WTC11 (cell line): ENCODE results near the gene CCK.

ENCODE experiments used
- AFF4 ChIP-seq: sonication (generic); formaldehyde crosslinking; IDR thresholded peaks from 2 replicates; pipeline ENCODE4 v1.8.1; 2023; ENCODE audit warnings: mild to moderate bottlenecking, missing genetic modification reagents, borderline replicate concordance
- CTCF ChIP-seq: fragments of 200-600 bp; IDR thresholded peaks from 2 replicates; pipeline ENCODE4 v1.8.0; 2022; ENCODE audit warnings: antibody characterized with exemption
- FOXP1 ChIP-seq: sonication (generic); formaldehyde crosslinking; IDR thresholded peaks from 2 replicates; pipeline ENCODE4 v1.8.0; 2022; ENCODE audit warnings: missing genetic modification reagents, mild to moderate bottlenecking, moderate library complexity, borderline replicate concordance
- KAT7 ChIP-seq: sonication (generic); formaldehyde crosslinking; IDR thresholded peaks from 2 replicates; pipeline ENCODE4 v1.8.1; 2023; ENCODE audit warnings: missing genetic modification reagents, mild to moderate bottlenecking, borderline replicate concordance
- MAX ChIP-seq: sonication (generic); formaldehyde crosslinking; IDR thresholded peaks from 2 replicates; pipeline ENCODE4 v1.8.0; 2022; ENCODE audit warnings: mild to moderate bottlenecking, missing genetic modification reagents
- NR2C2 ChIP-seq: sonication (generic); formaldehyde crosslinking; IDR thresholded peaks from 2 replicates; pipeline ENCODE4 v1.8.0; 2022; ENCODE audit warnings: mild to moderate bottlenecking, missing genetic modification reagents
- RELA ChIP-seq: sonication (generic); formaldehyde crosslinking; IDR thresholded peaks from 2 replicates; pipeline ENCODE4 v1.8.1; 2022; ENCODE audit warnings: missing genetic modification reagents, mild to moderate bottlenecking, borderline replicate concordance
- SMAD4 ChIP-seq: sonication (generic); formaldehyde crosslinking; IDR thresholded peaks from 2 replicates; pipeline ENCODE4 v1.8.0; 2022; ENCODE audit warnings: mild to moderate bottlenecking, missing genetic modification reagents
- SP1 ChIP-seq: sonication (generic); formaldehyde crosslinking; conservative IDR thresholded peaks from 2 replicates; pipeline ENCODE4 v1.8.1; 2022; ENCODE audit warnings: missing genetic modification reagents
- TP53 ChIP-seq: sonication (generic); formaldehyde crosslinking; IDR thresholded peaks from 2 replicates; pipeline ENCODE4 v1.8.1; 2023; ENCODE audit warnings: mild to moderate bottlenecking, missing genetic modification reagents
- ZNF671 ChIP-seq: fragments of 250-450 bp; sonication (Bioruptor Pico); IDR thresholded peaks from 2 replicates; pipeline ENCODE4 v1.8.0; 2021; ENCODE audit warnings: mild to moderate bottlenecking

GRCh38 chr3:42300778-42301177 lies 34.8 kb upstream of the CCK start:
- no peak for TF ChIP-seq AFF4
- TF ChIP-seq CTCF: no peak
- TF ChIP-seq TP53: no peak
- no peak for TF ChIP-seq SMAD4 (CRISPR knock-in tag)
- no peak for TF ChIP-seq KAT7
- TF ChIP-seq ZNF671: no peak
- no peak for TF ChIP-seq FOXP1
- TF ChIP-seq SP1 (CRISPR knock-in tag): no peak
- TF ChIP-seq MAX (CRISPR knock-in tag): no peak
- no peak for TF ChIP-seq NR2C2 (CRISPR knock-in tag)
- no peak for TF ChIP-seq RELA (CRISPR knock-in tag)
